HepG2 (cell line): ENCODE data around the gene ZBTB21. TPM values are rescaled to one million over a fixed set of nuclear protein-coding genes. Genes with fewer than 3 reads are reported as not detected.
A peak's percentile ranks its signal among the peaks of the same experiment; 100 is the strongest.

ENCODE experiments used
- ADNP ChIP-seq: sonication (generic); formaldehyde crosslinking; IDR thresholded peaks from 2 replicates; pipeline ENCODE4 v1.4.0; 2020; ENCODE audit warnings: missing genetic modification reagents
- AHR ChIP-seq: IDR thresholded peaks from 2 replicates; pipeline ENCODE4 v1.6.1; 2018; ENCODE audit warnings: missing genetic modification reagents, missing compliant biosample characterization
- ARNTL ChIP-seq: sonication (generic); formaldehyde crosslinking; IDR thresholded peaks from 2 replicates; pipeline ENCODE4 v1.4.0; 2020; ENCODE audit warnings: mild to moderate bottlenecking, missing genetic modification reagents
- ATF1 ChIP-seq: IDR thresholded peaks from 2 replicates; pipeline ENCODE4 v1.6.1; 2016; ENCODE audit warnings: mild to moderate bottlenecking, control low read depth
- CHD4 ChIP-seq: fragments of 200-600 bp; sonication (generic); IDR thresholded peaks from 2 replicates; pipeline ENCODE4 v1.7.0; 2017; ENCODE audit warnings: mild to moderate bottlenecking, low read length, borderline replicate concordance
- FOXA1 ChIP-seq, 2 experiments: fragments of 450-650 bp in 1 of 2; sonication (generic) in 1 of 2; formaldehyde crosslinking in 1 of 2; IDR thresholded peaks; 2 replicates each; pipeline versions ENCODE4 v1.4.0 to v1.6.1; 2016 to 2020; ENCODE audit warnings: missing genetic modification reagents in 1 of 2
- FOXK2 ChIP-seq: fragments of 450-650 bp; IDR thresholded peaks from 2 replicates; pipeline ENCODE4 v1.6.1; 2016
- FOXP1 ChIP-seq, 2 experiments: fragments of 450-650 bp in 1 of 2; IDR thresholded peaks; 2 replicates each; pipeline ENCODE4 v1.6.1; 2017 to 2018; ENCODE audit warnings: antibody characterized with exemption in 1 of 2
- KDM3A ChIP-seq: IDR thresholded peaks from 2 replicates; pipeline ENCODE4 v1.6.1; 2018; ENCODE audit warnings: low read depth, missing compliant biosample characterization
- KLF11 ChIP-seq: IDR thresholded peaks from 2 replicates; pipeline ENCODE4 v1.6.1; 2016; ENCODE audit warnings: missing compliant biosample characterization
- MBNL3 ChIP-seq: fragments of 250-450 bp; sonication (Bioruptor Pico); conservative IDR thresholded peaks from 2 replicates; pipeline ENCODE4 v1.8.0; 2022; ENCODE audit warnings: mild to moderate bottlenecking, inconsistent platforms
- MIXL1 ChIP-seq: IDR thresholded peaks from 2 replicates; pipeline ENCODE4 v1.6.1; 2016
- MZF1 ChIP-seq: sonication (generic); formaldehyde crosslinking; IDR thresholded peaks from 2 replicates; pipeline ENCODE4 v1.8.1; 2023; ENCODE audit warnings: mild to moderate bottlenecking, missing genetic modification reagents, borderline replicate concordance
- NBN ChIP-seq: fragments of 450-650 bp; conservative IDR thresholded peaks from 2 replicates; pipeline ENCODE4 v1.6.1; 2017
- PHB2 ChIP-seq: fragments of 450-650 bp; IDR thresholded peaks from 2 replicates; pipeline ENCODE4 v1.6.1; 2018; ENCODE audit not compliant: partially characterized antibody
- PRPF4 ChIP-seq: fragments of 200-400 bp; formaldehyde crosslinking; IDR thresholded peaks from 2 replicates; pipeline ENCODE4 v1.6.1; 2016; ENCODE audit warnings: low read length, low read depth; ENCODE audit not compliant: poor library complexity, severe bottlenecking
- RBM22 ChIP-seq: fragments of 200-400 bp; formaldehyde crosslinking; optimal IDR thresholded peaks from 2 replicates; pipeline ENCODE3; 2017; ENCODE audit warnings: mild to moderate bottlenecking, low read length, moderate library complexity
- RFX3 ChIP-seq: IDR thresholded peaks from 2 replicates; pipeline ENCODE4 v1.6.1; 2016; ENCODE audit warnings: missing biosample characterization, missing genetic modification reagents
- RORA ChIP-seq: sonication (generic); formaldehyde crosslinking; IDR thresholded peaks from 2 replicates; pipeline ENCODE4 v1.5.0; 2020; ENCODE audit warnings: mild to moderate bottlenecking, missing genetic modification reagents, moderate library complexity
- SIN3B ChIP-seq: fragments of 150-350 bp; IDR thresholded peaks from 2 replicates; pipeline ENCODE4 v1.6.1; 2014; ENCODE audit warnings: low read length
- STAG1 ChIP-seq: sonication (generic); formaldehyde crosslinking; IDR thresholded peaks from 2 replicates; pipeline ENCODE4 v1.4.0; 2020; ENCODE audit warnings: missing genetic modification reagents
- TAF15 ChIP-seq: fragments of 200-400 bp; formaldehyde crosslinking; IDR thresholded peaks from one replicate; pipeline ENCODE4 v1.6.1; 2018; ENCODE audit warnings: mild to moderate bottlenecking, low read depth, low read length; ENCODE audit not compliant: poor library complexity, severe bottlenecking
- TRIM24 ChIP-seq: sonication (generic); formaldehyde crosslinking; IDR thresholded peaks from 2 replicates; pipeline ENCODE4 v1.8.0; 2022; ENCODE audit warnings: mild to moderate bottlenecking, missing genetic modification reagents
- ZNF264 ChIP-seq: sonication (generic); formaldehyde crosslinking; IDR thresholded peaks from 2 replicates; pipeline ENCODE4 v1.4.0; 2020; ENCODE audit warnings: missing genetic modification reagents
- ZNF337 ChIP-seq: sonication (generic); formaldehyde crosslinking; IDR thresholded peaks from 2 replicates; pipeline ENCODE4 v1.5.1; 2020; ENCODE audit warnings: missing genetic modification reagents, low read depth, mild to moderate bottlenecking, borderline replicate concordance
- ZNF839 ChIP-seq: sonication (generic); formaldehyde crosslinking; IDR thresholded peaks from 2 replicates; pipeline ENCODE4 v1.4.0; 2020; ENCODE audit warnings: missing genetic modification reagents, mild to moderate bottlenecking, borderline replicate concordance
- ZSCAN31 ChIP-seq: sonication (generic); formaldehyde crosslinking; IDR thresholded peaks from 2 replicates; pipeline ENCODE4 v1.5.0; 2020; ENCODE audit warnings: low read depth, mild to moderate bottlenecking, missing genetic modification reagents
- polyA plus RNA-seq, 8 experiments: library from polyadenylated mRNA; depleted of rRNA in 3 of 8; stranded (reverse) in 7 of 8; unstranded in 1 of 8; fragments of >200 nt; fragmentation: Illumina TruSeq in 4 of 8; extraction: Trizol in 4 of 8; gene quantifications; 2 replicates each; pipeline versions ENCODE4 v1.2.1 to v1.2.3, GENCODE V29; 2011 to 2016; ENCODE audit warnings: low read depth in 4 of 8, missing spikeins in 1 of 8, mixed read lengths in 1 of 8; ENCODE audit not compliant: insufficient read depth in 1 of 8
- total RNA-seq, 5 experiments: library from RNA; depleted of rRNA; stranded (reverse); fragments of >200 nt; fragmentation: Illumina TruSeq; extraction: Trizol; gene quantifications; 2 replicates each; pipeline ENCODE4 v1.2.3, GENCODE V29; 2016; ENCODE audit warnings: low read depth in 1 of 5
- TF ChIP-seq, protein P1 (sequence below): IDR thresholded peaks from 2 replicates; pipeline ENCODE4 v1.6.1; 2016; ENCODE audit warnings: low read depth, borderline replicate concordance
- TF ChIP-seq, protein P2 (sequence below): sonication (generic); formaldehyde crosslinking; IDR thresholded peaks from 2 replicates; pipeline ENCODE4 v1.4.0; 2020; ENCODE audit warnings: missing genetic modification reagents
- TF ChIP-seq, protein P3 (sequence below): sonication (generic); formaldehyde crosslinking; IDR thresholded peaks from 2 replicates; pipeline ENCODE4 v1.8.0; 2022; ENCODE audit warnings: missing genetic modification reagents, low read depth, mild to moderate bottlenecking, borderline replicate concordance
- TF ChIP-seq, protein P4 (sequence below): sonication (generic); formaldehyde crosslinking; conservative IDR thresholded peaks from 2 replicates; pipeline ENCODE4 v1.8.0; 2022; ENCODE audit warnings: low read depth, missing genetic modification reagents

ZBTB21 gene
- total and polyA plus RNA-seq, 2 of the 13 experiments (the other 11 are each of a cell fraction or from before 2014, with no cell fraction given) = 4.5 to 6.1 TPM

DNA sequence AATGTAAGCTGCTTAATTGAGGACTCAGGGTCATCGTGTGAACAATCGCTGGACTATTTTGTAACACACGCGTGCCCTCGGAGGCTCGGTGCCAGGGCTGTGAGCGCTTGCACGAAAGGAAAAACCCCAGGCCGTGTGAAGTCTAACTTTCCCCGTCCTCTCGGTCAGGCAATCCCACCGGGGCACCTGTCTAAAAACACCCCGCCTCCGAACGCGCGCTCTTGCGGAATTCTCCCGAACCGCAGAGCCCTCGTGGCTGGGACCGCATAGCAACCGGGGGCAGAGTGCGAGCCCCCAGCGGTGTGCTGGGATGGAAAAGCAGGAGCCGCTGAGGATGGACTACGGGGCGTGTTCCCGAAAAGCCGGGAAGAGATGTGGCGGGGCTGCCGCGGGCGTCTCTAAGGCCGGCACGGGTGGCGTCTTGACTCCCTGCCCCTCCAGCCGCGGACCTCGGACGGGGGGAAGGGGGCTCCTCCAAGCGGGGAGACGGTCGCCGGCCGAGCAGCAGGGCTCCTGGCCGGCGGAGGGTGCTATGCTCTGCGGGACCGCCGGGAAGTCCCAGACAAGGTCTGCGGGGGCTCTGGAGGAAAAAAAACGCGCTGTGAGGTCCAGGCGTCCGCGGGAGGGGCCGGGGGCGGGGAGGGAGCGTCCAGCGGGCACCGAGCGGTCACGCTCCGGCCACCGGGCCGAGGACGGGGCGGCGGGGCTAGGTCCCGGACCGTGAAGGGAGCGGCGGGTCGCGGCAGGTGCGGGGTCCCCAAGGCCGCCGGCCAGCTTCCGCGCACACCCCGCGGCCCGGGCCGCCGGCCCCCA is 936 bp downstream of the ZBTB21 start (continued):
- no peak for TF ChIP-seq FOXA1 (IDR thresholded peaks at IDR 0.05)
- no peak for TF ChIP-seq FOXA1 (CRISPR knock-in tag; IDR thresholded peaks at IDR 0.05)
- no peak for TF ChIP-seq TRIM24
- TF ChIP-seq ZSCAN31 (CRISPR knock-in tag) = no peak
- no peak for TF ChIP-seq RFX3 (CRISPR knock-in tag)
- TF ChIP-seq FOXP1 (IDR thresholded peaks at IDR 0.05) = no peak
- TF ChIP-seq FOXP1 (CRISPR knock-in tag; IDR thresholded peaks at IDR 0.05) = no peak
- TF ChIP-seq CHD4 = no peak
- no peak for TF ChIP-seq ARNTL
- TF ChIP-seq, protein P1, sequence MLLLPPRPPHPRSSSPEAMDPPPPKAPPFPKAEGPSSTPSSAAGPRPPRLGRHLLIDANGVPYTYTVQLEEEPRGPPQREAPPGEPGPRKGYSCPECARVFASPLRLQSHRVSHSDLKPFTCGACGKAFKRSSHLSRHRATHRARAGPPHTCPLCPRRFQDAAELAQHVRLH (CRISPR knock-in tag) = no peak
- TF ChIP-seq ZNF839 (CRISPR knock-in tag) = no peak
- 0 out of 2 replicates have a peak, but pooled peaks have one; percentile 2 for TF ChIP-seq STAG1 (CRISPR knock-in tag)
- no peak for TF ChIP-seq FOXK2
- TF ChIP-seq PHB2 = no peak
- no peak for TF ChIP-seq MZF1 (CRISPR knock-in tag)
- TF ChIP-seq KLF11 (CRISPR knock-in tag) = no peak
- TF ChIP-seq PRPF4 = no peak
- no peak for TF ChIP-seq ATF1 (CRISPR knock-in tag)
- TF ChIP-seq ZNF264 = 0 out of 2 replicates have a peak, but pooled peaks have one; percentile 26
- peak; percentile 71; the same call in 1 of the 2 replicates for TF ChIP-seq AHR
- TF ChIP-seq RBM22 = peak; percentile 28
- no peak for TF ChIP-seq KDM3A (CRISPR knock-in tag)
- no peak for TF ChIP-seq MBNL3 (CRISPR knock-in tag)
- no peak for TF ChIP-seq ADNP (CRISPR knock-in tag)
- TF ChIP-seq, protein P2, sequence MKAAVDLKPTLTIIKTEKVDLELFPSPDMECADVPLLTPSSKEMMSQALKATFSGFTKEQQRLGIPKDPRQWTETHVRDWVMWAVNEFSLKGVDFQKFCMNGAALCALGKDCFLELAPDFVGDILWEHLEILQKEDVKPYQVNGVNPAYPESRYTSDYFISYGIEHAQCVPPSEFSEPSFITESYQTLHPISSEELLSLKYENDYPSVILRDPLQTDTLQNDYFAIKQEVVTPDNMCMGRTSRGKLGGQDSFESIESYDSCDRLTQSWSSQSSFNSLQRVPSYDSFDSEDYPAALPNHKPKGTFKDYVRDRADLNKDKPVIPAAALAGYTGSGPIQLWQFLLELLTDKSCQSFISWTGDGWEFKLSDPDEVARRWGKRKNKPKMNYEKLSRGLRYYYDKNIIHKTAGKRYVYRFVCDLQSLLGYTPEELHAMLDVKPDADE (CRISPR knock-in tag) = no peak
- TF ChIP-seq TAF15 = no peak
- TF ChIP-seq SIN3B = no peak
- no peak for TF ChIP-seq MIXL1 (CRISPR knock-in tag)
- TF ChIP-seq, protein P3, sequence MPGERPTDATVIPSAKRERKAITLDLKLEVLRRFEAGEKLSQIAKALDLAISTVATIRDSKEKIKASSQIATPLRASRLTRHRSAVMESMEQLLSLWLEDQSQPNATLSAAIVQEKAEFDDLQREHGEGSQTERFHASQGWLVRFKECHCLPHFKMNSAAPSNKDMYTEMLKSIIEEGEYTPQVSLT (CRISPR knock-in tag) = no peak; the same call in 1 of the 2 replicates
- no peak for TF ChIP-seq RORA (CRISPR knock-in tag)
- no peak; the same call in 1 of the 2 replicates for TF ChIP-seq ZNF337
- TF ChIP-seq NBN = no peak
- TF ChIP-seq, protein P4, sequence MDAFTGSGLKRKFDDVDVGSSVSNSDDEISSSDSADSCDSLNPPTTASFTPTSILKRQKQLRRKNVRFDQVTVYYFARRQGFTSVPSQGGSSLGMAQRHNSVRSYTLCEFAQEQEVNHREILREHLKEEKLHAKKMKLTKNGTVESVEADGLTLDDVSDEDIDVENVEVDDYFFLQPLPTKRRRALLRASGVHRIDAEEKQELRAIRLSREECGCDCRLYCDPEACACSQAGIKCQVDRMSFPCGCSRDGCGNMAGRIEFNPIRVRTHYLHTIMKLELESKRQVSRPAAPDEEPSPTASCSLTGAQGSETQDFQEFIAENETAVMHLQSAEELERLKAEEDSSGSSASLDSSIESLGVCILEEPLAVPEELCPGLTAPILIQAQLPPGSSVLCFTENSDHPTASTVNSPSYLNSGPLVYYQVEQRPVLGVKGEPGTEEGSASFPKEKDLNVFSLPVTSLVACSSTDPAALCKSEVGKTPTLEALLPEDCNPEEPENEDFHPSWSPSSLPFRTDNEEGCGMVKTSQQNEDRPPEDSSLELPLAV (CRISPR knock-in tag) = no peak
